Left forelimb (tissue), 1 donor: Measurements from ENCODE around the gene FAM229B.

Source experiments
- DNase-seq: peaks from one replicate; pipeline ENCODE4 v3.0.0-alpha.2; 2018; ENCODE audit warnings: low spot score

The FAM229B gene

DNA sequence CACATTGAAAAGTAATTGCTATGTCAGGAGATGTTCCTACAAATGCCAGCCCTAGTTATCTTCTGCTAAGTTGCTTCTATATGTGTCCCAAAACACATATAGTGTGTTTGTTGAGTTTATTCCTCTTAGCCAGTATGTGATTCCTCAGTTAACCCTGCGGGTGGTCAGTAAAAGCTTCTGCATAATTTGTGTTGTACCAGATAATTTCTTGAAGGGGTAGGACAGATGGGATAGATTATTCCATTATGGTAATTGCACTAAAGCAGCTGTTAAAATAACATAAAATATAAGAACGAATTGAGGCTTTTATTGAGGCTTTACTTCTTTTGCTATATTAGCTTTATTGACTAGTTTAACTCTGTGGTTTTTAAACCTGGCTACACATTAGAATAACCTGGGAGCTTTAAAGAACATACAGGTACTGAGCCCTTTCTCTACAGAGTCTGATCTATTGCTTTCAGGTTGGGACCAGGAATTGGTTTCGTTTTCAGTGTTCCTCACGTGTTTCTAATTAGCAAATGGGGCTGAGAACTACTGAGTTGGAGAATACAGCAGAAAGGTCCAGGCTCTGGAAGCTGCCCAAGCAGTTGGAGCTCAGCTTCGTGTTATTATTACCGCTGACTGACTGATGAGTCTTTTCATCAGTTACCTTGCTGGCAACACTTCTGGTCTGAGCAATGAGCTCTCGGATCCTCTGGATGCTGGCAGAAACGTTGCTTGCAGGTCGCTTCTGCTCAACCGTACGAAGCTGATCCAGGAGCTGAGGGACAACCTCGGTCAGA, 56.9 kb downstream of the FAM229B start:
- no peak for DNase-seq

GRCh38 chr6:112145080-112145573, 57.7 kb downstream of the FAM229B start:
- no peak for DNase-seq

GRCh38 chr6:112148103-112148502, 60.7 kb downstream of the FAM229B start:
- no peak for DNase-seq

DNA sequence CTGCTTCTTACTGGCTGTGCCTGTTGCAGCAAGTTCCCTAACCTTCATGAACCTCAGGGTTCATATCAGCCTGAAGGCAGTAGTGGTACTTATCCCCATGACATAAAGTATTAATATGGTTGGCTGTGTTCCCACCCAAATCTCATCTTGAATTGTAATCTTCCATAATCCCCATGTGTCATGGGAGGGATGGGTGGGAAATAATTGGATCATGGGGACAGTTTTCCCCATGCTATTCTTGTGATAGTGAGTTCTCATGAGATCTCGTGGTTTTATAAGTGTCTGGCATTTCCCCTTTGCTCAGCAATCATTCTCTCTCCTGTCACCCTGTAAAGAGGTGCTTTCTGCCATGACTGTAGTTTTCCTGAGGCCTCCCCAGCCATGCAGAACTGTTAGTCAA, 61.8 kb downstream of the FAM229B start:
- no peak for DNase-seq

DNA sequence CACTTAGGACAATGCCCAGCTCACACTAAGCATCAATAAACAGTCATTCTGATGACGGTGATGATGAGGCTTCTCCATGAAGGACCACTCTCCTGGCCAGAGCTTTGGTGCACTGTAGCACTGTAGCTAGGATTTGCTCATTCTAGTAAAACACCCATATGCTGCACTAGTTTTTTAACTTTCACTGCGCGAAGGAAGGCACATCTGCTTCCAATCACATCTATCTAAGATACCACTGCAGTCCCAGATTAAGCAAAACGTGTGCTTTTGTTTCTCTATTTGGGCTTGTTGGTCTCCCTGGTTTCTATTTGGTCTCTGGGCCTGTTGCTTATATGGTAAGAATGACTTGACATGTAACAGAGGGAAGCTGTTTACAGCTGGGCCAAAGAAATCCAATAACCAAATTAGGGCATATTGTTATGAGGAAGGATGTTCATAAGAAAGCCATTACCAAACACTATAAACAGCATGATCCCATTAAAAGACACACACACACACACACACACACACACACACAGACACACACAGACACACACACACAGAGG, 62.4 kb downstream of the FAM229B start:
- DNase-seq = no peak

DNA sequence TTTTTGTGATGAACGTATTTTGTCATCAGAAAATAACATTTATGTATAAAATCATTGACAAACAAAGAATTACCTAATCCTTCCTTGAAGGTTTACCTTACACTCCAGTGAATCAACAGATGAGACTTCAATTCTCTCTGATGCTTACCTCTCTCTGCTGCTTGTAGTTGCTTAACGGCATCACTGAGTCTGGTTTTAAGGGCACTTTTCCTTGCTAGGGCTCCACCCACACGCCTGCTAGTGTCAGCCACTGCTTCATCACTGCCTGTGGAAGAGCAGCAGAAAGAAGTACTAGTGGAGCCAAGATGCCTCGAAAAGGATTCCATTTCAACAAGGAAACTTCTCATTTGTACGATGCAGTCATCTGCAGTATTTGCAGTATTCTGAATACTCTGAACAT, 63.0 kb downstream of the FAM229B start:
- no peak for DNase-seq
